IMR-90 (cell line): ENCODE results near the gene UBN1. TPM values are rescaled to one million over a fixed set of nuclear protein-coding genes. Genes with fewer than 3 reads are reported as not detected.

ENCODE experiments used
- ATAC-seq: fragments of 200-7000 bp; cut with Tn5 transposase; 2 replicates; pipeline ENCODE4 v1.9.1; 2020; ENCODE audit warnings: low read depth, mild to moderate bottlenecking, moderate library complexity
- BruUV-seq: library from RNA; stranded (reverse); fragments of 400-500 nt; replicated peaks from 2 replicates; lab custom pipeline; 2021; lab: Mats Ljungman, UMichigan
- CTCF ChIA-PET: fragments of 300-600 bp; formaldehyde crosslinking; extraction: SDS; loops from one replicate; lab custom pipeline; 2021; ENCODE audit warnings: antibody characterized with exemption; lab: Yijun Ruan, JAX
- POLR2A ChIA-PET: fragments of 300-600 bp; sonication (Branson Sonifier 250); formaldehyde crosslinking; loops from one replicate; lab custom pipeline; 2022; ENCODE audit warnings: antibody characterized with exemption; ENCODE audit not compliant: unreplicated experiment; lab: Charles Lee
- DNase-seq: peaks from one replicate; pipeline ENCODE4 v3.0.0; 2013
- H2AFZ ChIP-seq: replicated peaks from 2 replicates; pipeline ENCODE3; 2013; ENCODE audit warnings: low read length, mild to moderate bottlenecking; ENCODE audit not compliant: poor library complexity
- H2AK5ac ChIP-seq: 2 replicates; pipeline ENCODE4 v1.6.1; 2013; ENCODE audit warnings: low read depth, low read length, inconsistent platforms
- H2AK9ac ChIP-seq: replicated peaks from 2 replicates; pipeline ENCODE3; 2013; ENCODE audit warnings: mild to moderate bottlenecking, low read depth, low read length, moderate library complexity; ENCODE audit not compliant: poor library complexity
- H2BK120ac ChIP-seq: 2 replicates; pipeline ENCODE4 v1.6.1; 2013; ENCODE audit warnings: low read depth, low read length, inconsistent platforms
- H2BK15ac ChIP-seq: 3 replicates; pipeline ENCODE4 v1.6.1; 2013; ENCODE audit warnings: low read depth, low read length, inconsistent platforms
- H2BK20ac ChIP-seq: 2 replicates; pipeline ENCODE4 v1.6.1; 2013; ENCODE audit warnings: low read depth, mild to moderate bottlenecking, inconsistent platforms, low read length, moderate library complexity
- H2BK5ac ChIP-seq: 2 replicates; pipeline ENCODE4 v1.6.1; 2013; ENCODE audit warnings: mild to moderate bottlenecking, low read depth, low read length, inconsistent platforms; ENCODE audit not compliant: poor library complexity, severe bottlenecking
- H3K14ac ChIP-seq: replicated peaks from 2 replicates; pipeline ENCODE4 v1.6.1; 2013; ENCODE audit warnings: low read depth, low read length, inconsistent platforms
- H3K18ac ChIP-seq: 2 replicates; pipeline ENCODE4 v1.6.1; 2013; ENCODE audit warnings: low read depth, low read length, control low read depth
- H3K23ac ChIP-seq: 2 replicates; pipeline ENCODE4 v1.6.1; 2013; ENCODE audit warnings: low read depth, low read length, inconsistent platforms
- H3K27ac ChIP-seq: 2 replicates; pipeline ENCODE4 v1.5.1; 2013; ENCODE audit warnings: mild to moderate bottlenecking, control low read depth, low read length; ENCODE audit not compliant: insufficient read depth
- H3K27me3 ChIP-seq: 2 replicates; pipeline ENCODE4 v1.6.1; 2013; ENCODE audit warnings: low read length; ENCODE audit not compliant: control insufficient read depth, insufficient read depth
- H3K36me3 ChIP-seq: 2 replicates; pipeline ENCODE4 v1.6.1; 2013; ENCODE audit warnings: low read length, mixed read lengths; ENCODE audit not compliant: control insufficient read depth, insufficient read depth
- H3K4ac ChIP-seq: 2 replicates; pipeline ENCODE4 v1.6.1; 2013; ENCODE audit warnings: low read depth, low read length, inconsistent platforms
- H3K4me1 ChIP-seq: 2 replicates; pipeline ENCODE4 v1.6.1; 2013; ENCODE audit warnings: low read length, mixed read lengths; ENCODE audit not compliant: control insufficient read depth, insufficient read depth
- H3K4me2 ChIP-seq: 2 replicates; pipeline ENCODE4 v1.6.1; 2013; ENCODE audit warnings: low read depth, mild to moderate bottlenecking, control low read depth, low read length, moderate library complexity
- H3K4me3 ChIP-seq: 2 replicates; pipeline ENCODE4 v1.5.1; 2013; ENCODE audit warnings: low read depth, mild to moderate bottlenecking, control low read depth, low read length, moderate library complexity; ENCODE audit not compliant: insufficient read depth
- H3K56ac ChIP-seq: 2 replicates; pipeline ENCODE4 v1.6.1; 2013; ENCODE audit warnings: low read length, inconsistent platforms; ENCODE audit not compliant: insufficient read depth; ENCODE audit errors: extremely low read depth
- H3K79me1 ChIP-seq, 2 experiments: 2 replicates each; pipeline ENCODE4 v1.6.1; 2013; ENCODE audit warnings: low read length in 2 of 2, inconsistent platforms in 1 of 2, low read depth in 1 of 2
- H3K9ac ChIP-seq: 2 replicates; pipeline ENCODE4 v1.6.1; 2013; ENCODE audit warnings: low read depth, low read length, control low read depth
- H3K9me1 ChIP-seq: 2 replicates; pipeline ENCODE4 v1.6.1; 2013; ENCODE audit warnings: low read length, inconsistent platforms; ENCODE audit not compliant: insufficient read depth
- H3K9me3 ChIP-seq: 2 replicates; pipeline ENCODE4 v1.6.1; 2013; ENCODE audit warnings: low read length; ENCODE audit not compliant: control insufficient read depth, insufficient read depth
- H4K20me1 ChIP-seq: 2 replicates; pipeline ENCODE4 v1.6.1; 2013; ENCODE audit warnings: low read length, inconsistent platforms; ENCODE audit not compliant: insufficient read depth
- H4K5ac ChIP-seq: 2 replicates; pipeline ENCODE4 v1.6.1; 2013; ENCODE audit warnings: mild to moderate bottlenecking, low read depth, low read length, control low read depth
- H4K8ac ChIP-seq, 2 experiments: 2 replicates each; pipeline ENCODE4 v1.6.1; 2013; ENCODE audit warnings: low read depth in 2 of 2, low read length in 2 of 2, control low read depth in 1 of 2, inconsistent platforms in 1 of 2
- H4K91ac ChIP-seq: 2 replicates; pipeline ENCODE4 v1.6.1; 2013; ENCODE audit warnings: low read depth, low read length, inconsistent platforms; ENCODE audit not compliant: insufficient read depth
- CEBPB ChIP-seq: IDR thresholded peaks from 2 replicates; pipeline ENCODE4 v1.6.1; 2012; ENCODE audit warnings: low read depth, low read length, improper control_type of control experiment
- CTCF ChIP-seq: conservative IDR thresholded peaks from 2 replicates; pipeline ENCODE4 v1.5.1; 2012; ENCODE audit warnings: mild to moderate bottlenecking, low read depth, low read length, improper control_type of control experiment
- MAFK ChIP-seq: IDR thresholded peaks from 2 replicates; pipeline ENCODE4 v1.6.1; 2012; ENCODE audit warnings: low read depth, low read length, improper control_type of control experiment
- MAZ ChIP-seq: IDR thresholded peaks from 2 replicates; pipeline ENCODE4 v1.6.1; 2012; ENCODE audit warnings: low read depth, mild to moderate bottlenecking, low read length, improper control_type of control experiment, moderate library complexity, borderline replicate concordance
- MXI1 ChIP-seq: IDR thresholded peaks from 2 replicates; pipeline ENCODE4 v1.6.1; 2012; ENCODE audit warnings: low read depth, mild to moderate bottlenecking, low read length, moderate library complexity, borderline replicate concordance
- NFE2L2 ChIP-seq: fragments of 150-350 bp; IDR thresholded peaks from 2 replicates; pipeline ENCODE4 v1.6.1; 2016; ENCODE audit warnings: low read depth, mild to moderate bottlenecking, low read length
- POLR2A ChIP-seq: IDR thresholded peaks from 2 replicates; pipeline ENCODE4 v1.6.1; 2012; ENCODE audit warnings: mild to moderate bottlenecking, low read depth, low read length
- RCOR1 ChIP-seq: IDR thresholded peaks from 2 replicates; pipeline ENCODE4 v1.6.1; 2012; ENCODE audit warnings: mild to moderate bottlenecking, low read length, improper control_type of control experiment; ENCODE audit not compliant: insufficient replicate concordance
- RFX5 ChIP-seq: IDR thresholded peaks from 2 replicates; pipeline ENCODE4 v1.8.0; 2012; ENCODE audit warnings: low read depth, mild to moderate bottlenecking, low read length, moderate library complexity
- USF2 ChIP-seq: fragments of 150-350 bp; IDR thresholded peaks from 2 replicates; pipeline ENCODE4 v1.6.1; 2017; ENCODE audit warnings: mild to moderate bottlenecking, antibody characterized with exemption, low read length, low read depth
- WGBS, 2 experiments: methylation state at CpG; one replicate each; pipeline versions ENCODE4 v1.1.5 to v1.1.7; 2013; ENCODE audit warnings: missing lambda C conversion rate in 2 of 2; ENCODE audit not compliant: insufficient read length in 1 of 2; ENCODE audit errors: extremely low coverage in 2 of 2; 5-methylcytosine and 5-hydroxymethylcytosine counted together
- dilution Hi-C: fragments of 300-500 bp; cut with HindIII; formaldehyde crosslinking; loops from one replicate; pipeline ENCODE4 v1.14.3; 2018; ENCODE audit warnings: low sequenced_read_pairs; ENCODE audit not compliant: unreplicated experiment
- in situ Hi-C: fragments of 300-500 bp; cut with MboI; formaldehyde crosslinking; loops from 3 replicates; pipeline ENCODE4 v1.14.3; 2019; ENCODE audit warnings: low sequenced_read_pairs, inconsistent platforms, mixed read lengths
- intact Hi-C: fragments of 100-400 bp; cut with micrococcal nuclease; formaldehyde crosslinking; loops from 2 replicates; pipeline ENCODE4 v1.10.0; 2022
- polyA plus RNA-seq, 3 experiments: library from polyadenylated mRNA; depleted of rRNA; stranded (reverse); fragments of >200 nt; gene quantifications; 2 replicates each; pipeline ENCODE4 v1.2.3, GENCODE V29; 2012; ENCODE audit warnings: low replicate concordance in 1 of 3
- total RNA-seq: library from RNA; depleted of rRNA; stranded (reverse); fragments of >200 nt; gene quantifications from 2 replicates; pipeline ENCODE4 v1.2.3, GENCODE V29; 2012

UBN1 gene
- total and polyA plus RNA-seq, 2 of the 4 experiments (the other 2 are of a cell fraction): 5.7 to 16.3 TPM

GRCh38 chr16:4898811-4899473 is 51.7 kb downstream of the UBN1 start:
- H2AK9ac ChIP-seq: no peak overlapping the region
- H3K36me3 ChIP-seq: no peaks in the 10 kb centered on the region
- H3K9me1 ChIP-seq: 0 out of 2 replicates have a peak, but pooled peaks cover 2% of the 10 kb centered on the region
- H3K4ac ChIP-seq: no peak overlapping the region
- H3K27me3 ChIP-seq: peaks cover 4% of the 10 kb centered on the region; the same call in 1 of the 2 replicates
- H4K8ac ChIP-seq: no peak overlapping the region
- H3K79me1 ChIP-seq: no peaks in the 10 kb centered on the region
- H3K9me3 ChIP-seq: peaks cover 4% of the 10 kb centered on the region
- no peak overlapping the region for H3K4me2 ChIP-seq
- no peak overlapping the region for H4K5ac ChIP-seq
- BruUV-seq: no TSS peak
- H2AFZ ChIP-seq: no peak overlapping the region
- no peak overlapping the region for H2AK5ac ChIP-seq
- no peak overlapping the region for H2BK15ac ChIP-seq
- H2BK20ac ChIP-seq: no peak overlapping the region
- in situ Hi-C loops (no loop called here), intact Hi-C loops (no loop called here), dilution Hi-C loops (no loop called here)
- H3K4me3 ChIP-seq: no peak overlapping the region
- no peak for ATAC-seq
- POLR2A ChIA-PET: no interaction called here
- H2BK120ac ChIP-seq: no peak overlapping the region
- no peak overlapping the region for H3K27ac ChIP-seq
- no peak overlapping the region for H3K18ac ChIP-seq
- H3K56ac ChIP-seq: no peak overlapping the region
- H3K4me1 ChIP-seq: no peaks in the 10 kb centered on the region
- no peak overlapping the region for H3K23ac ChIP-seq
- H4K91ac ChIP-seq: no peak overlapping the region
- no peak for DNase-seq
- no peak overlapping the region for H3K14ac ChIP-seq
- no peak for TF ChIP-seq CTCF
- TF ChIP-seq RCOR1: no peak
- no peak for TF ChIP-seq POLR2A
- TF ChIP-seq USF2: no peak
- TF ChIP-seq CEBPB: no peak
- TF ChIP-seq RFX5: no peak
- no peak for TF ChIP-seq MAFK
- TF ChIP-seq MXI1: no peak
- no peak for TF ChIP-seq NFE2L2
- no peak for TF ChIP-seq MAZ
- no peaks in the 10 kb centered on the region; the same call in 1 of the 2 replicates for H4K20me1 ChIP-seq
- CTCF ChIA-PET: no interaction called here
- no peak overlapping the region for H2BK5ac ChIP-seq
- 94% methylated on average over 14 of the region's 28 CpGs; no CpG with 5 or more reads in 1 of the 2 experiments for WGBS, 2 experiments
- H3K9ac ChIP-seq: no peak overlapping the region
